WTC11 (cell line): Measurements from ENCODE around the gene TBX20.
"Not testable (repeated sequence)": the region's sequence is repeated elsewhere in the genome, so short reads cannot be mapped to it uniquely, and the experiment has no call there.

Experiments used
- FOXP1 ChIP-seq: sonication (generic); formaldehyde crosslinking; IDR thresholded peaks from 2 replicates; pipeline ENCODE4 v1.8.0; 2022; ENCODE audit warnings: missing genetic modification reagents, mild to moderate bottlenecking, moderate library complexity, borderline replicate concordance
- NFE2L1 ChIP-seq: sonication (generic); formaldehyde crosslinking; IDR thresholded peaks from 2 replicates; pipeline ENCODE4 v1.8.1; 2023; ENCODE audit warnings: missing genetic modification reagents
- NR2C2 ChIP-seq: sonication (generic); formaldehyde crosslinking; IDR thresholded peaks from 2 replicates; pipeline ENCODE4 v1.8.0; 2022; ENCODE audit warnings: mild to moderate bottlenecking, missing genetic modification reagents
- SP1 ChIP-seq: sonication (generic); formaldehyde crosslinking; conservative IDR thresholded peaks from 2 replicates; pipeline ENCODE4 v1.8.1; 2022; ENCODE audit warnings: missing genetic modification reagents
- TCF7 ChIP-seq: sonication (generic); formaldehyde crosslinking; IDR thresholded peaks from 2 replicates; pipeline ENCODE4 v1.8.0; 2022; ENCODE audit warnings: mild to moderate bottlenecking, low read depth, missing genetic modification reagents, moderate library complexity
- ZNF317 ChIP-seq: sonication (generic); formaldehyde crosslinking; IDR thresholded peaks from 2 replicates; pipeline ENCODE4 v1.8.1; 2023; ENCODE audit warnings: low read depth, mild to moderate bottlenecking, moderate library complexity, missing genetic modification reagents, borderline replicate concordance
- TF ChIP-seq, protein P1 (sequence below): fragments of 200-600 bp; IDR thresholded peaks from 2 replicates; pipeline ENCODE4 v1.8.0; 2022; ENCODE audit warnings: antibody characterized with exemption
- TF ChIP-seq, protein P2 (sequence below): sonication (generic); formaldehyde crosslinking; IDR thresholded peaks from 2 replicates; pipeline ENCODE4 v1.8.1; 2022; ENCODE audit warnings: missing genetic modification reagents, borderline replicate concordance
- TF ChIP-seq, protein P3 (sequence below): sonication (generic); formaldehyde crosslinking; IDR thresholded peaks from 2 replicates; pipeline ENCODE4 v1.8.0; 2023; ENCODE audit warnings: missing genetic modification reagents
- TF ChIP-seq, protein P4 (sequence below): sonication (generic); formaldehyde crosslinking; IDR thresholded peaks from 2 replicates; pipeline ENCODE4 v1.8.1; 2023; ENCODE audit warnings: mild to moderate bottlenecking, missing genetic modification reagents, moderate library complexity
- TF ChIP-seq, protein P5 (sequence below): sonication (generic); formaldehyde crosslinking; IDR thresholded peaks from 2 replicates; pipeline ENCODE4 v1.8.1; 2023; ENCODE audit warnings: mild to moderate bottlenecking, missing genetic modification reagents, moderate library complexity
- TF ChIP-seq, protein P6 (sequence below): sonication (generic); formaldehyde crosslinking; IDR thresholded peaks from 2 replicates; pipeline ENCODE4 v1.8.1; 2022; ENCODE audit warnings: mild to moderate bottlenecking, missing genetic modification reagents, moderate library complexity, borderline replicate concordance

DNA sequence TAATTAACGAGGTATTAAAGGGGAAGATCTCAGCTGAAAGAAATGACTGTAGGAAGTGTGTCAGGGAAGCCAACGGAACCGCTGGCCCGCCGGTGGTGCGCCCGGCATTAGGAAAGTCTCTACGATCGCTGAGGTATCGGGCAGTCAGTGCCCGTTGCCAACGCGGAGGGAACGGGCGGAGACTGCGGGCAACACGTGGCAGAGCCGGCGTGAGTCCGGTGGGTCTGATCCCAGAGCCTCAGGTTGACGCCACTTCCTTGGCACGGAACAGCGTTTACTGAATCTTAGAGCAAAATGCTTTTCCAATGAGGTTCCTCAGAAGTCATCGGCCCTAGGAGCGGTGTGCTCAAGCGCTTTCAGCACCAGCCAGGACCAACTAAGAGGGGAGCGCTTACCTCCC lies 67.1 kb downstream of the TBX20 start:
- TF ChIP-seq, protein P1, sequence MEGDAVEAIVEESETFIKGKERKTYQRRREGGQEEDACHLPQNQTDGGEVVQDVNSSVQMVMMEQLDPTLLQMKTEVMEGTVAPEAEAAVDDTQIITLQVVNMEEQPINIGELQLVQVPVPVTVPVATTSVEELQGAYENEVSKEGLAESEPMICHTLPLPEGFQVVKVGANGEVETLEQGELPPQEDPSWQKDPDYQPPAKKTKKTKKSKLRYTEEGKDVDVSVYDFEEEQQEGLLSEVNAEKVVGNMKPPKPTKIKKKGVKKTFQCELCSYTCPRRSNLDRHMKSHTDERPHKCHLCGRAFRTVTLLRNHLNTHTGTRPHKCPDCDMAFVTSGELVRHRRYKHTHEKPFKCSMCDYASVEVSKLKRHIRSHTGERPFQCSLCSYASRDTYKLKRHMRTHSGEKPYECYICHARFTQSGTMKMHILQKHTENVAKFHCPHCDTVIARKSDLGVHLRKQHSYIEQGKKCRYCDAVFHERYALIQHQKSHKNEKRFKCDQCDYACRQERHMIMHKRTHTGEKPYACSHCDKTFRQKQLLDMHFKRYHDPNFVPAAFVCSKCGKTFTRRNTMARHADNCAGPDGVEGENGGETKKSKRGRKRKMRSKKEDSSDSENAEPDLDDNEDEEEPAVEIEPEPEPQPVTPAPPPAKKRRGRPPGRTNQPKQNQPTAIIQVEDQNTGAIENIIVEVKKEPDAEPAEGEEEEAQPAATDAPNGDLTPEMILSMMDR: not testable (repeated sequence)
- TF ChIP-seq ZNF317 (CRISPR knock-in tag); NFE2L1 (CRISPR knock-in tag); FOXP1 (CRISPR knock-in tag); SP1 (CRISPR knock-in tag); NR2C2 (CRISPR knock-in tag); TCF7: not testable (repeated sequence)
- TF ChIP-seq, protein P2, sequence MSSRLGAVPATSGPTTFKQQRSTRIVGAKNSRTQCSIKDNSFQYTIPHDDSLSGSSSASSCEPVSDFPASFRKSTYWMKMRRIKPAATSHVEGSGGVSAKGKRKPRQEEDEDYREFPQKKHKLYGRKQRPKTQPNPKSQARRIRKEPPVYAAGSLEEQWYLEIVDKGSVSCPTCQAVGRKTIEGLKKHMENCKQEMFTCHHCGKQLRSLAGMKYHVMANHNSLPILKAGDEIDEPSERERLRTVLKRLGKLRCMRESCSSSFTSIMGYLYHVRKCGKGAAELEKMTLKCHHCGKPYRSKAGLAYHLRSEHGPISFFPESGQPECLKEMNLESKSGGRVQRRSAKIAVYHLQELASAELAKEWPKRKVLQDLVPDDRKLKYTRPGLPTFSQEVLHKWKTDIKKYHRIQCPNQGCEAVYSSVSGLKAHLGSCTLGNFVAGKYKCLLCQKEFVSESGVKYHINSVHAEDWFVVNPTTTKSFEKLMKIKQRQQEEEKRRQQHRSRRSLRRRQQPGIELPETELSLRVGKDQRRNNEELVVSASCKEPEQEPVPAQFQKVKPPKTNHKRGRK (CRISPR knock-in tag): not testable (repeated sequence)
- TF ChIP-seq, protein P3, sequence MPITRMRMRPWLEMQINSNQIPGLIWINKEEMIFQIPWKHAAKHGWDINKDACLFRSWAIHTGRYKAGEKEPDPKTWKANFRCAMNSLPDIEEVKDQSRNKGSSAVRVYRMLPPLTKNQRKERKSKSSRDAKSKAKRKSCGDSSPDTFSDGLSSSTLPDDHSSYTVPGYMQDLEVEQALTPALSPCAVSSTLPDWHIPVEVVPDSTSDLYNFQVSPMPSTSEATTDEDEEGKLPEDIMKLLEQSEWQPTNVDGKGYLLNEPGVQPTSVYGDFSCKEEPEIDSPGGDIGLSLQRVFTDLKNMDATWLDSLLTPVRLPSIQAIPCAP (CRISPR knock-in tag): not testable (repeated sequence)
- TF ChIP-seq, protein P4, sequence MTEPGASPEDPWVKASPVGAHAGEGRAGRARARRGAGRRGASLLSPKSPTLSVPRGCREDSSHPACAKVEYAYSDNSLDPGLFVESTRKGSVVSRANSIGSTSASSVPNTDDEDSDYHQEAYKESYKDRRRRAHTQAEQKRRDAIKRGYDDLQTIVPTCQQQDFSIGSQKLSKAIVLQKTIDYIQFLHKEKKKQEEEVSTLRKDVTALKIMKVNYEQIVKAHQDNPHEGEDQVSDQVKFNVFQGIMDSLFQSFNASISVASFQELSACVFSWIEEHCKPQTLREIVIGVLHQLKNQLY (CRISPR knock-in tag): not testable (repeated sequence)
- TF ChIP-seq, protein P5, sequence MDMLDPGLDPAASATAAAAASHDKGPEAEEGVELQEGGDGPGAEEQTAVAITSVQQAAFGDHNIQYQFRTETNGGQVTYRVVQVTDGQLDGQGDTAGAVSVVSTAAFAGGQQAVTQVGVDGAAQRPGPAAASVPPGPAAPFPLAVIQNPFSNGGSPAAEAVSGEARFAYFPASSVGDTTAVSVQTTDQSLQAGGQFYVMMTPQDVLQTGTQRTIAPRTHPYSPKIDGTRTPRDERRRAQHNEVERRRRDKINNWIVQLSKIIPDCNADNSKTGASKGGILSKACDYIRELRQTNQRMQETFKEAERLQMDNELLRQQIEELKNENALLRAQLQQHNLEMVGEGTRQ (CRISPR knock-in tag): not testable (repeated sequence)
- TF ChIP-seq, protein P6, sequence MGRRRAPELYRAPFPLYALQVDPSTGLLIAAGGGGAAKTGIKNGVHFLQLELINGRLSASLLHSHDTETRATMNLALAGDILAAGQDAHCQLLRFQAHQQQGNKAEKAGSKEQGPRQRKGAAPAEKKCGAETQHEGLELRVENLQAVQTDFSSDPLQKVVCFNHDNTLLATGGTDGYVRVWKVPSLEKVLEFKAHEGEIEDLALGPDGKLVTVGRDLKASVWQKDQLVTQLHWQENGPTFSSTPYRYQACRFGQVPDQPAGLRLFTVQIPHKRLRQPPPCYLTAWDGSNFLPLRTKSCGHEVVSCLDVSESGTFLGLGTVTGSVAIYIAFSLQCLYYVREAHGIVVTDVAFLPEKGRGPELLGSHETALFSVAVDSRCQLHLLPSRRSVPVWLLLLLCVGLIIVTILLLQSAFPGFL (CRISPR knock-in tag): not testable (repeated sequence)
